NT2/D1 (cell line): ENCODE results near the gene KCNK15.

Experiments used
- SUZ12 ChIP-seq: IDR thresholded peaks from 2 replicates; pipeline ENCODE4 v1.6.1; 2011; ENCODE audit not compliant: insufficient read length, insufficient read depth; ENCODE audit errors: extremely low read depth
- YY1 ChIP-seq: IDR thresholded peaks from 2 replicates; pipeline ENCODE4 v1.6.1; 2011; ENCODE audit not compliant: insufficient read length, insufficient read depth
- ZNF274 ChIP-seq: IDR thresholded peaks from 2 replicates; pipeline ENCODE4 v1.6.1; 2011; ENCODE audit warnings: mild to moderate bottlenecking, low read depth, low read length

GRCh38 chr20:44727039-44727438, 18.6 kb upstream of the KCNK15 start:
- TF ChIP-seq ZNF274 (no peak), YY1 (no peak), SUZ12 (no peak)
